GM12878 (cell line): ENCODE data around the gene CDY2B. TPM values are rescaled to one million over a fixed set of nuclear protein-coding genes. Genes with fewer than 3 reads are reported as not detected.
"Not testable (repeated sequence)": the region's sequence is repeated elsewhere in the genome, so short reads cannot be mapped to it uniquely, and the experiment has no call there.

Source experiments
- ATAC-seq: fragments of 200-7000 bp; cut with Tn5 transposase; 3 replicates; pipeline ENCODE4 v1.9.1; 2020; ENCODE audit warnings: mild to moderate bottlenecking, moderate library complexity
- BruUV-seq: library from RNA; stranded (reverse); fragments of 400-500 nt; replicated peaks from 2 replicates; lab custom pipeline; 2021; lab: Mats Ljungman, UMichigan
- CTCF ChIA-PET: fragments of 300-600 bp; sonication (Branson Sonifier 250); formaldehyde crosslinking; extraction: SDS; loops from one replicate; lab custom pipeline; 2021; ENCODE audit warnings: inconsistent platforms; lab: Yijun Ruan, JAX
- POLR2A ChIA-PET: fragments of 350-600 bp; formaldehyde crosslinking; extraction: SDS; loops from one replicate; lab custom pipeline; 2021; ENCODE audit warnings: inconsistent platforms; lab: Charles Lee
- RAD21 ChIA-PET: fragments of 300-600 bp; sonication (Branson Sonifier 250); formaldehyde crosslinking; loops from one replicate; lab custom pipeline; 2023; ENCODE audit warnings: antibody characterized with exemption; ENCODE audit not compliant: unreplicated experiment; lab: Charles Lee
- SMC1A ChIA-PET: fragments of 300-600 bp; sonication (Branson Sonifier 250); formaldehyde crosslinking; loops from one replicate; lab custom pipeline; 2023; ENCODE audit not compliant: unreplicated experiment, uncharacterized antibody; lab: Charles Lee
- DNase-seq: peaks from one replicate; pipeline ENCODE4 v3.0.0-alpha.2; 2011; ENCODE audit warnings: low read depth, low spot score
- FAIRE-seq: peaks from 3 replicates; lab custom pipeline; 2011; peaks lifted over from hg19 to GRCh38; lab: Jason Lieb, UNC
- H2AFZ ChIP-seq: 2 replicates; pipeline ENCODE4 v1.6.0; 2011; ENCODE audit warnings: low read depth, low read length, control low read depth; ENCODE audit not compliant: control insufficient read depth
- H3K27ac ChIP-seq: 2 replicates; pipeline ENCODE4 v1.5.1; 2011; ENCODE audit warnings: control low read depth; ENCODE audit not compliant: control insufficient read depth, insufficient read depth
- H3K27me3 ChIP-seq, 2 experiments: replicated peaks in 1 of 2; 2 replicates each; pipeline versions ENCODE4 v1.6.0 to v1.6.1; 2011; ENCODE audit warnings: low read length in 1 of 2; ENCODE audit not compliant: control insufficient read depth in 2 of 2, insufficient read depth in 2 of 2
- H3K36me3 ChIP-seq, 2 experiments: 2 replicates each; pipeline ENCODE4 v1.5.1; 2011; ENCODE audit warnings: low read length in 1 of 2; ENCODE audit not compliant: control insufficient read depth in 2 of 2, insufficient read depth in 2 of 2
- H3K4me1 ChIP-seq: 2 replicates; pipeline ENCODE4 v1.6.1; 2011; ENCODE audit warnings: mild to moderate bottlenecking, low read length, moderate library complexity, mixed read lengths; ENCODE audit not compliant: control insufficient read depth, insufficient read depth
- H3K4me2 ChIP-seq: 2 replicates; pipeline ENCODE4 v1.6.0; 2011; ENCODE audit warnings: control low read depth; ENCODE audit not compliant: control insufficient read depth, insufficient read depth
- H3K4me3 ChIP-seq: fragments of 200-600 bp; sonication (generic); 2 replicates; pipeline ENCODE4 v1.5.1; 2016
- H3K79me2 ChIP-seq: 2 replicates; pipeline ENCODE4 v1.6.0; 2011; ENCODE audit warnings: low read length; ENCODE audit not compliant: control insufficient read depth, insufficient read depth
- H3K9ac ChIP-seq: 2 replicates; pipeline ENCODE4 v1.8.0; 2011; ENCODE audit warnings: low read length, control low read depth, mixed read lengths; ENCODE audit not compliant: control insufficient read depth, insufficient read depth
- H3K9me3 ChIP-seq: replicated peaks from 3 replicates; pipeline ENCODE4 v1.5.1; 2011; ENCODE audit warnings: mild to moderate bottlenecking, low read length; ENCODE audit not compliant: control insufficient read depth, insufficient read depth
- H4K20me1 ChIP-seq: 2 replicates; pipeline ENCODE4 v1.6.0; 2011; ENCODE audit not compliant: control insufficient read depth, insufficient read depth
- WGBS: methylation state at CpG from one replicate; pipeline ENCODE4 v1.1.6; 2016; ENCODE audit warnings: low lambda C conversion rate; ENCODE audit not compliant: insufficient replicate concordance, insufficient coverage; ENCODE audit errors: missing lambda C conversion rate; 5-methylcytosine and 5-hydroxymethylcytosine counted together
- in situ Hi-C: fragments of 300-500 bp; cut with MboI; formaldehyde crosslinking; loops from 9 replicates; pipeline ENCODE4 v1.14.3; 2018; ENCODE audit warnings: mixed read lengths
- intact Hi-C: fragments of 100-400 bp; cut with micrococcal nuclease; formaldehyde crosslinking; loops from one replicate; pipeline ENCODE4 v1.14.2; 2022; ENCODE audit not compliant: unreplicated experiment
- polyA plus RNA-seq, 11 experiments: library from polyadenylated mRNA; depleted of rRNA in 4 of 11; unstranded in 6 of 11; stranded (reverse) in 5 of 11; fragments of >200 nt; fragmentation: Nextera tagmentation in 4 of 11; fragmentation: Illumina TruSeq in 1 of 11; extraction: Ambion mirVana in 4 of 11; extraction: Trizol in 1 of 11; gene quantifications; 1 replicate in 1 of 11; 2 replicates in 10 of 11; pipeline versions ENCODE4 v1.2.1 to v1.2.3, GENCODE V29; 2011 to 2016; ENCODE audit warnings: inconsistent platforms in 2 of 11, missing spikeins in 2 of 11, low read depth in 1 of 11
- total RNA-seq, 4 experiments: library from RNA; depleted of rRNA in 3 of 4; stranded (reverse); fragments of >200 nt in 3 of 4; fragmentation: Illumina TruSeq in 1 of 4; extraction: Trizol in 1 of 4; gene quantifications; 2 replicates each; pipeline versions ENCODE4 v1.2.1 to v1.2.3, GENCODE V29; 2013 to 2021

CDY2B gene
- total and polyA plus RNA-seq, 10 of the 15 experiments (the other 5 are each of a cell fraction or from before 2014, with no cell fraction given): not detected

- H4K20me1 ChIP-seq, H3K36me3 ChIP-seq, H3K27ac ChIP-seq, H3K4me3 ChIP-seq, RAD21 ChIA-PET, H3K79me2 ChIP-seq, FAIRE-seq, H3K9ac ChIP-seq, ATAC-seq, intact Hi-C loops, POLR2A ChIA-PET, H3K27me3 ChIP-seq, DNase-seq, H2AFZ ChIP-seq, H3K4me1 ChIP-seq, BruUV-seq, CTCF ChIA-PET, H3K4me2 ChIP-seq, H3K9me3 ChIP-seq, in situ Hi-C loops, SMC1A ChIA-PET: not testable (repeated sequence)
- no CpG with 5 or more reads among the region's 3 CpGs for WGBS
Observed at GRCh38 chrY:17856508-17856907, 23.5 kb downstream of the CDY2B start.

DNA sequence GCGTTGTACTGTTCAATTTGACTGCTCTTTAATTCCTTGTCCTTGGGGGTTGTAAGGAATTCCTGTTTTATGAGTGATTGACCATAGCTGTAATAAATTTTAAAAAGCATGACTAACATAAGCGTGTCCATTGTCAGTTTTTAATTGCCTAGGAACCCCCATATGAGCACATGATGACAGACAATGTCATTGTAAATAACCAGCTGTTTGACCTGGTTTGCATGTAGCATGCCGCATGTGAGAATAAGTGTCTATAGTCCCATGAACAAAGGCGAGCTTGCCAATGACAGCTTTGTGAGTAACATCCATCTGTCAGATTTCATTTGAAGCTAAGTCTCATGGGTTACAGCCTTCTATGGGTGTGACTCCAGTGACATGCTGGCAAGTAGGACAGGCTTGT, 30.9 kb downstream of the CDY2B start:
- H3K36me3 ChIP-seq, CTCF ChIA-PET, POLR2A ChIA-PET, H3K9ac ChIP-seq, ATAC-seq, H3K79me2 ChIP-seq, H3K4me1 ChIP-seq, DNase-seq, H3K4me2 ChIP-seq, H4K20me1 ChIP-seq, SMC1A ChIA-PET, BruUV-seq, H2AFZ ChIP-seq, in situ Hi-C loops, RAD21 ChIA-PET, H3K4me3 ChIP-seq, H3K27ac ChIP-seq, H3K9me3 ChIP-seq, H3K27me3 ChIP-seq, intact Hi-C loops, FAIRE-seq: not testable (repeated sequence)
- no CpG with 5 or more reads among the region's 4 CpGs for WGBS

DNA sequence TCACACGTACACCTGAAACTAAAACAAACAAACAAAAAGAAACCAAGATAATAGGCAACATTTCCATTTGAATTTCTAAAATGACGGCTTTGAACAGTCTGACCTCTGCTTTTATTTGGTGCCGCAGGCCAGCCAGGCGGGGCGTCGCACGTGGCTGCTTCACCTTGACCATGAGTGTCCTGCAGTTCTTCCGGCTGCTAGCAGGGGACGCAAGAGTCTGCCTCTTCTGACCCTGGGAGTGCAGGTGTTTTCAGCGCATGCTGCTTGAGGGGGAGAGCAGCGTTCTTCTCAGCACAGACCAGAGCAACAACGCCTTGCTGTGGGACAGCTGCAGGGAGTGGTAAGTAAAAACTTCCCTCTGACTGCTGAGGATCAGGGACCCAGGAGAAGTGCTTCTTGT, 47.9 kb downstream of the CDY2B start:
- H2AFZ ChIP-seq, ATAC-seq, H3K27ac ChIP-seq, H3K79me2 ChIP-seq, H3K4me2 ChIP-seq, in situ Hi-C loops, intact Hi-C loops, BruUV-seq, H3K9me3 ChIP-seq, DNase-seq, SMC1A ChIA-PET, H3K4me3 ChIP-seq, H3K27me3 ChIP-seq, H3K36me3 ChIP-seq, H3K9ac ChIP-seq, H3K4me1 ChIP-seq, FAIRE-seq, CTCF ChIA-PET, RAD21 ChIA-PET, H4K20me1 ChIP-seq, POLR2A ChIA-PET: not testable (repeated sequence)
- WGBS: no CpG with 5 or more reads among the region's 12 CpGs

Other genes starting within 250 kb of the CDY2B start
- gene CDY2A, start 145.6 kb upstream of the CDY2B start, total RNA-seq (2014; rRNA removed): not detected in 2 replicates
- gene CDY2A, start 145.6 kb upstream of the CDY2B start, total RNA-seq (2014; rRNA removed; fragmentation: Illumina TruSeq; extraction: Trizol): not detected in 2 replicates
- not detected in 2 replicates for gene CDY2A, start 145.6 kb upstream of the CDY2B start, total RNA-seq (2021)
- not detected in 2 replicates for gene CDY2A, start 145.6 kb upstream of the CDY2B start, polyA plus RNA-seq (2011; rRNA removed)
- gene CDY2A, start 145.6 kb upstream of the CDY2B start, polyA plus RNA-seq (2014; fragmentation: Illumina TruSeq; extraction: Trizol): not detected in 2 replicates
- not detected for gene CDY2A, start 145.6 kb upstream of the CDY2B start, polyA plus RNA-seq (2014; fragmentation: Nextera tagmentation; extraction: Ambion mirVana)
- gene CDY2A, start 145.6 kb upstream of the CDY2B start, polyA plus RNA-seq (2014; rRNA removed): not detected in 2 replicates
- not detected for gene CDY2A, start 145.6 kb upstream of the CDY2B start, polyA plus RNA-seq (2016; fragmentation: Nextera tagmentation; extraction: Ambion mirVana)